Measurements from ENCODE around the gene COL4A4.

The COL4A4 gene

GRCh38 chr2:227058888-227059399 lies 105.1 kb downstream of the COL4A4 start:
- Histone ChIP-seq H3K4me2 (ENCODE audit: low read length) (no peak overlapping the region), H3K9me3 (ENCODE audit: control insufficient read depth, low read length) (no peaks in the 10 kb centered on the region), H2AFZ (no peak overlapping the region), H3K27me3 (ENCODE audit: control insufficient read depth, insufficient read depth, low read length) (no peaks in the 10 kb centered on the region), H3K4me3 (ENCODE audit: low read depth, low read length) (no peak overlapping the region), H3K36me3 (ENCODE audit: control insufficient read depth, insufficient read depth, low read length) (no peaks in the 10 kb centered on the region), H3K79me2 (no peaks in the 10 kb centered on the region), H3K27ac (no peak overlapping the region), H3K9ac (no peak overlapping the region), H3K4me1 (no peaks in the 10 kb centered on the region)
- TF ChIP-seq CTCF (IDR thresholded peaks at IDR 0.05): no peak

GRCh38 chr2:227057743-227058447 lies 106.1 kb downstream of the COL4A4 start:
- Histone ChIP-seq H3K27ac (no peak overlapping the region), H3K9me3 (ENCODE audit: control insufficient read depth, low read length) (no peaks in the 10 kb centered on the region), H2AFZ (no peak overlapping the region), H3K36me3 (ENCODE audit: control insufficient read depth, insufficient read depth, low read length) (no peaks in the 10 kb centered on the region), H3K4me2 (ENCODE audit: low read length) (no peak overlapping the region), H3K9ac (no peak overlapping the region), H3K4me1 (no peaks in the 10 kb centered on the region), H3K27me3 (ENCODE audit: control insufficient read depth, insufficient read depth, low read length) (no peaks in the 10 kb centered on the region), H3K79me2 (no peaks in the 10 kb centered on the region), H3K4me3 (ENCODE audit: low read depth, low read length) (no peak overlapping the region)
- no peak for TF ChIP-seq CTCF (IDR thresholded peaks at IDR 0.05)

GRCh38 chr2:227057060-227057459 lies 106.9 kb downstream of the COL4A4 start:
- Histone ChIP-seq H3K4me2 (ENCODE audit: low read length) (no peak overlapping the region), H3K9ac (no peak overlapping the region), H3K27me3 (ENCODE audit: control insufficient read depth, insufficient read depth, low read length) (no peaks in the 10 kb centered on the region), H3K36me3 (ENCODE audit: control insufficient read depth, insufficient read depth, low read length) (no peaks in the 10 kb centered on the region), H2AFZ (no peak overlapping the region), H3K27ac (no peak overlapping the region), H3K4me1 (no peaks in the 10 kb centered on the region), H3K9me3 (ENCODE audit: control insufficient read depth, low read length) (no peaks in the 10 kb centered on the region), H3K4me3 (ENCODE audit: low read depth, low read length) (no peak overlapping the region), H3K79me2 (no peaks in the 10 kb centered on the region)
- TF ChIP-seq CTCF (IDR thresholded peaks at IDR 0.05): no peak

GRCh38 chr2:227054006-227054405 lies 110.0 kb downstream of the COL4A4 start:
- Histone ChIP-seq H3K36me3 (ENCODE audit: control insufficient read depth, insufficient read depth, low read length) (no peaks in the 10 kb centered on the region), H3K9me3 (ENCODE audit: control insufficient read depth, low read length) (no peaks in the 10 kb centered on the region), H3K27me3 (ENCODE audit: control insufficient read depth, insufficient read depth, low read length) (no peaks in the 10 kb centered on the region), H3K27ac (no peak overlapping the region), H3K79me2 (no peaks in the 10 kb centered on the region), H3K9ac (no peak overlapping the region), H2AFZ (no peak overlapping the region), H3K4me2 (ENCODE audit: low read length) (no peak overlapping the region), H3K4me1 (no peaks in the 10 kb centered on the region), H3K4me3 (ENCODE audit: low read depth, low read length) (no peak overlapping the region)
- no peak for TF ChIP-seq CTCF (IDR thresholded peaks at IDR 0.05)

GRCh38 chr2:227052879-227053278 lies 111.1 kb downstream of the COL4A4 start:
- H3K9me3 ChIP-seq (ENCODE audit: control insufficient read depth, low read length): no peaks in the 10 kb centered on the region
- no peak overlapping the region for H3K27ac ChIP-seq
- H3K4me3 ChIP-seq (ENCODE audit: low read depth, low read length): no peak overlapping the region
- H3K27me3 ChIP-seq (ENCODE audit: control insufficient read depth, insufficient read depth, low read length): no peaks in the 10 kb centered on the region
- no peak overlapping the region for H3K9ac ChIP-seq
- TF ChIP-seq CTCF (IDR thresholded peaks at IDR 0.05): no peak
- H2AFZ ChIP-seq: no peak overlapping the region
- no peaks in the 10 kb centered on the region for H3K36me3 ChIP-seq (ENCODE audit: control insufficient read depth, insufficient read depth, low read length)
- no peaks in the 10 kb centered on the region for H3K4me1 ChIP-seq
- H3K4me2 ChIP-seq (ENCODE audit: low read length): no peak overlapping the region
- H3K79me2 ChIP-seq: no peaks in the 10 kb centered on the region

Measured in parathyroid adenoma (tissue), 2 donors.